GM21381 (cell line): ENCODE measurements around the gene FEM1A.
"Not testable (repeated sequence)": the region's sequence is repeated elsewhere in the genome, so short reads cannot be mapped to it uniquely, and the experiment has no call there.

Experiments used
- ATAC-seq: cut with Tn5 transposase; IDR thresholded peaks from one replicate; pipeline ENCODE4 v1.9.1; 2021; ENCODE audit warnings: mild to moderate bottlenecking, moderate library complexity; ENCODE audit not compliant: unreplicated experiment

Gene FEM1A

GRCh38 chr19:4845975-4846374 lies 54.4 kb downstream of the FEM1A start:
- not testable (repeated sequence) for ATAC-seq

- no peak for ATAC-seq
Observed at GRCh38 chr19:4847190-4847973, 55.8 kb downstream of the FEM1A start.

- no peak for ATAC-seq
Observed at GRCh38 chr19:4849019-4849418, 57.5 kb downstream of the FEM1A start.
